ENCODE data around the gene ARHGAP28.

The ARHGAP28 gene

DNA sequence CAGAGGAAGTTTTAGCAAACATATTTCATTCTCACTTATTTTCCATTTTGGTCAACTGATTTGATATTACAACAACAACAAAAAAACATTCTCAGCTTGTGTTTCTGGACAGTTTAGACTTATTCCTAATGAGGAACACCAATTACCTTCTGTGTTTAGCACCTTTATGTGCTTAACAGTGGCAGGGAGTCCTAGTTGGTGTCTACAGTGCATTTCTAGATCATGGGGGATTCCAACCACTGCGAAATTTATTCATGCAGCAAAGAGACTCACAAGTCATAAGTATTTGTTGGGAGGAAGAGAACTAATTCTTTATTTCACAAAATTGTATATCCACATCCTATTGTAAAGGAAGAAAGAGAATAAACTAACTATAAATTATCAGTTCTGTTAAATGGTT is 4.2 kb downstream of the ARHGAP28 start:
- DNase-seq: no peak

DNA sequence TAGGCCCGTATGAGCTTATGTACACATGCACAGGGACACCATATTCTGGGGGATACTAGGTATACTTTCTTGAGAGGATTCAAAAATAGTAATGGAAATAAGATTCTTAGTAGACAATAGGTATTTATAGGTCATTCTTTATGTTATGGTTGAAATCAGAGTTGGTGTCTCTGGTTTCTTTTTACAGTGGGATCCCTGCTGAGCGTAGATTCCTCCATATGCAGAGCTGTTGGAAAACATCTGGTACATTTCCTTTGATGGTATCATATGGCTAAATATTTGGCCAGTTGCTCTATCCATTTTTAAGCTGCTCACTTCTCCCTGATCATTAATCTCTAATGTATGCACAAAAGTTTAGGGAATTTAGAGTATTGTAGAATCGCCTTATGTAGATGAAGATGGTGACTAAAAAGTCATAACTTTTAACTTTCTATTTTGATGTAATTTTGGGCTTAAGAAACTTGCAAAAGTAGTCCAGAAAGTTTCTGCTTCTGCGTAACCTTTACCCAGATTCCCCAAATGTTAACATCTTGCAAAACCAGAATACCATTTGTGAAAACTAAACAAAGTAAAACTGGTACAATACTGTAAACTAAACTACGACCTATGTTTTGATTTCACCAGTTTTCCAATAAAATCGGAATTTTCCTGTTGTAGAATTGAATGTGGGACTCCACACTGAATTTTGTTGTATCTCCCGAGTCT is 5.4 kb downstream of the ARHGAP28 start:
- peak; percentile 66 for DNase-seq

DNA sequence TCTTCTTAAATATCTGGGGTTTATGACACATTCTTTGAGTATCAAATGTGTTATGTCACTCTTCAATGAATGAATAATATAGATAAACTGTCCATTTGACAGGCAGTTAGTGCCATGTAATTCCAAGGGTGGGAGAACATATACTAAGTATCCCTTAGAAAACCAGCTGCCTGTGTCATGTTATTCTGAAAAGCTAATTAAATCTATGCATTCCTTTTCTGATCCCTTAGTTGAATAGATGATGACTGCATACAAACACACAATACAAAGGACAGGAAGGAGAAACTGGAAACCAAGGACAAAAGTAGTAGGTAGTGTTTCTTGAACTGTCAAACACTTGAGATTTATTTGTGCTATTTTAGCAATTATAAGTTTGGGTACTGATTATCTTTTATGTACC is 8.3 kb downstream of the ARHGAP28 start:
- DNase-seq: peak; percentile 37

DNA sequence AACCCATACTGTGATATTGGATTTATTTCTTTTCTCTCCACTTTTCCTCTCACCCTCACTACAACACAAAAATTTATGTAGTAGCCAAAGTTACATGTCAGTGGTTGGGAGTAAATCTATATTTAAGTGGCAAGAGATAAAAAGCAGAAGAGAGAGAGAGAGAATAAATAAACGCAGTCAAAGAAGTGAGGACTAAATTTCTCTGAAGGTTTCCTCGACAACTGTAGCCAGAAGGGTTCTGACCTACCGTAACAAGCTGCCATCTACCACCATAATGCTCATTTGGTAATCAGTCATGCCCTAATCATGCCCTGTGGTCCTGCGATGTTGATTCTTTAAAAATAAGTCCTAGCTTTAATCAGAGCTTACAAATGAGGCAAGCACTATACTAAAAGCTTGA is 9.1 kb downstream of the ARHGAP28 start:
- no peak for DNase-seq

DNA sequence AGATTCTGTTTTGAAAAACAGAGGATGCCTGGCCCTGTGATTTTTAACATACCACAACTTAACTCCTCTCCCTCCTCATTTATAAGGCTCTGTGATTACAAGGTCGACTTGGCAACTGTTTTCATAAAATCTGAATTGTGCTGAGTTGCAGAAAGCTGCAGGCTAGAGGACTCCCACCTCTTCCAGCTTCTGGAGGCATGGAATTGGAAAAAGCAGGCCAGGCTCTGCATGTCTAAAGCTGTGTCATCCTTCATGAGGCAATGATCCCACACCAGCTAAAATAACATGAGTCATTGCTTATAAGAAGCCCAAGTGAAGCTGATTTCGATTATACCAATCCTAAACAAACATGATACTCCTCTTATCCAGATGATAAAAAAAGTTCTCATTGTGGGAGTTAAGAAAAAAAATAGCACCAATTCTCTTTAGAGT is 11.7 kb downstream of the ARHGAP28 start:
- peak; percentile 98 for DNase-seq

DNA sequence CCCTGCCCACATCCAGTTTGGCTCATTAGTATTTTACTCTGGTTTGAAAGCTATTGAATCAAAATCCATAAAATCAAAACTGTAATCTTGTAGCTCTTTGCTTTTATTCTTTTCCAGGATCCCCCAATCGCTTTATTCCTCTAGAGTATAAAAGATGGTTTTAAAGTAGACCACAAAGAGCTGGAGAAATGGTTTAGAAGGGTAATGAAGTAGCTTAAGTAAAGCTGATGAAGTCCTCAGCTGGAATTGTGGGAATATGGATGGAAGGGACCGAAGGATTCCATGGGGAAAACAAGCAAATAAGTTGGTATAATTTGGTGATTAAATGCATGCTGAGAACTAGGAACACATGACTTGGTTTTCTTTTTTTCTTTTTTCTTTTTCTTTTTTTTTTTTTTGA is 12.3 kb downstream of the ARHGAP28 start:
- no peak for DNase-seq

DNA sequence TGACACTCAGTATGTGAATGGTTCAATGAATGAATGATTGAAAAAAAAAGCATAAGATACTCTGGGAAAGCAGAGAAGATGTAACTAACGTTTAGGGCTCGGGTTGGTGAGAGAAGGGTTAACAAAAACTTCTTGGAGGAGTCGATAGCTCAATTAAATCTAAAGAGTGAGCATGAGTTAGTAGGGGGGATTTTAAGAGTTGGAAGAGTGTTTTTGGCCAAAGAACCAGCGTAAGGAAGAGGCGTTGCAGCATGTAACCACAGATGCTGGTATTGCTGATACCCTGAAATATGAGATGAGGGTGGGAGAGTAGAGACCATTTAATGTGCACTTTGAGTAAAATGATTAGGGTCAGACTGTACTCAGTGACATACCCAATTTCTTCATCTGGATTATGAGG is 14.5 kb downstream of the ARHGAP28 start:
- no peak for DNase-seq

DNA sequence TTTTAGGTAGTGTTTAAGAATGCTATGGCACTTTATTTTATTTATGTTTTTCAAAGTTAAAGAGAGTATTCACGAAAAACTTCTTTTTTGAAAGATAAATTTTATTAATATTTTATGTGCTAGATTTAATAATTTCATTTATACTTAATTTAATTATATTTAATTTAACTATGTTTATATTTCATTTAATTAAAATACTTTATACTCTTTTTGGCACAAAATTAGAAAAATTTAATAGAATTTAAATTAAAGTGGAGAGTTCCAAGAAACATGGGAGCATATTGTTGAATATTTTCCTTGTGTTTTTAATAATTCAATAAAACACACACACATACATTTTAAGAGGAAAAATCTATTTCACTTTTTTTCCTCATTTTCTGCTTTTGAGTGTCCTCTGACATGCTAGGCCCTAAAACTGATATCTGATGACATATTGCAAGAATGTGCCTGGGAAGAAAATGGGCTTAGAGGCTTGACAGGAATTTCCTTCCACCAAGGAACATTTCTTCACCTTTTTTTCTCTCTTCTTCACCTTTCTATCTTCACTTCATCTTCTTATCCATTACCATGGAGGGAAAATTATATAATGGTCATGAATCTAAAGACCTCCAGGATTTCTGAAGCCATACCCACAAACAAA is 15.4 kb downstream of the ARHGAP28 start:
- peak; percentile 42 for DNase-seq

DNA sequence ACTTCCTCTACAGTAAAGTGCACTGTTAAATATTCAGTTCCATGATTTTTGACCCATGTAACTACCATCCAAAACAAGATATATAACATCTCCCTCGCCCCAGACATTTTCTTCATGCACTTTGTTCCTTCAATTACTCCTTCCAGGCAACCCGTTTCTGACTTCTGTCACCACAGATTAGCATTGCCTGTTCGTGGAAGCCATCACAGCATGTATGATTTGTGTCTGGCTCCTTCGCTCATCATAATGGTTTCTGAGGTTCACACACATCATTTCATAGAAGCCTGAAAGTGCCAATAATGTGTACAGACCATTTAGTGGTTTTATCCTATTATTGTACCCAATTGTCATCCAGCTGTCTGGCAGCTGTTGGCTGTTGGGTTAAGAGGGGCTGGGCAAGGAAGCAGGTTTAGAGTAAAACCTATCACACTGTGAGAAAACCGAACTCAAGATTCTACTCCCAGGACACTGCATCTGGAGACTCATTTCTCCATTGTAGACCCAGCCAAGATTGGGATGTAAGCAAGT is 16.1 kb downstream of the ARHGAP28 start:
- DNase-seq: no peak

DNA sequence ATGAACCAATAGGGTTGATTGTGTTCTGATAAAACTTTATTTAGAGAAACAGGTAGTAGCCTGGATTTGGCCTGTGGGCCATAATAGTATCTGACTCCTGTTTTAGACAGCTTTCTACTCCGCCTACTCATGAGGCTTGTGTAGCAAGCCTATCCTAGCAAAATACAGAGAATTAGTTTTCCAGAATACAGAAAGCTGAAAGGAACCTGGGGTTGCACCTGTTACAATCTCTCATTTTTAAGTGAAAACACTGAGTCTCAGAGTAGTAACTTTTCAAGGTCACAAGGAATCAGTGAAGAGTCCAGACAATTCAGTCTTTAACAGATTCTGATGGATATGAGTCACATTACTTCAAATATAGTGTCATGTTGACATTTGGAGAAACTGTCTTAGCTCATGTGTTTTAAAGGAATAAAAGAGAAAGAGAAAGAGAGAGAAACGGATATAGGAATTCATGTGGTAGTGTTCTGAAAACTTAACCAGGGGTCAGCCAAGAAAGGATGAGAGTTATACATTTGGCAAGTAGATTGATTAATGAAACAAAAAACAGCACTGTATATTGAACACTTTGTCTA is 17.0 kb downstream of the ARHGAP28 start:
- DNase-seq: peak; percentile 41

DNA sequence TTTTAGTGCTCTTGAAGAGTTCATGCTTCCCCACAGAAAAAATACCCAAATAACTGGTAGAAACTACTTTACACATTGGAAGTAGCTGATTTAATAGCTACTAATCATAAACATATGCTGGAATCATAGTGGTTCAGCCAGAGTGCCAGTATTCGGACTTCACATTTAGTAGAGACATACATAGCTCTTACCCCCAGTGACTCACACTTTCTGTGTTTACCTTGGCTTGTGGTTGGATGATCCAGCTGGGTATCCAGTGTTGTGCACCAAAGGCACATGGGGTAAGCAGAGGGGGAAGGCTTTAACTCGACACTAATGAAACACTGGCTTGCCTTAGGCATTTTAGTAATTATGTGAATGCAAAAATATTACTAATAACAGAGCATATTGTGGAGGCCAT is 18.1 kb downstream of the ARHGAP28 start:
- peak; percentile 98 for DNase-seq

DNA sequence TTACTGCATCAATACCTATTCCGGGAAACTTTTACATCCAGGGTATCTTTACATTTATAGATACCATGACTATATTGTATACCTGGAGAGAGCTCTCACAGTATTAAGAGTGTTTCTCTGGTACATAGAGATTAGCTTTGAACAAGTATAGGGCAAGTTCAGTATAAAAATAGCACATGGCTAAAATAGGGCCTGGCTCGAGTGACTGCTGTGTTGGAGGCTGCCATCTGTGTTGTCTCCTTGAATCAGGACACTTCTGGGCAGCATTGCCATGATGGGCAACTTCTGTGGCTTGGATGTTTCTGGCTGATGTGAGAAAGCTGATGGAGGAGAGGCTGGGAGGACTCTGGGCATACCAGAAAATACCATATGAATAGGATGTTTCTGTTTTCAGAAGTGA is 18.7 kb downstream of the ARHGAP28 start:
- no peak for DNase-seq

DNA sequence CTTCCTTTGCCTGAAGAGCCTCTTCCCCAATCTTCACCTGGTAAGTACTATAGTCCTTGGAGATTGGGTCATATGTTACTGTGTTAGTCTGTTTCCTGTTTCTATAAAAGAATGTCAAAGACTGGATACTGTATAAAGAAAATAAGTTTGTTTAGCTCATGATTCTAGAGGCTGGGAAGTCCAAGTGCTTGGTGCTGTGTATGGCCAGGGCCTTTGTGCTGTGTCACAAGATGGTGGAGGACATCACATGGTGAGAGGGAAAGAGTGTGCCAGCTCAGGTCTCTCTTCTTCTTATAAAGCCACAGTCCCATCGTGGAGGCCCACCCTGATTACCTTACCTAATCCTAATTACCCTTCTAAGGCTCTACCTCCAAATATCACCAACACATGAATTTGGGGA is 20.9 kb downstream of the ARHGAP28 start:
- no peak for DNase-seq

DNA sequence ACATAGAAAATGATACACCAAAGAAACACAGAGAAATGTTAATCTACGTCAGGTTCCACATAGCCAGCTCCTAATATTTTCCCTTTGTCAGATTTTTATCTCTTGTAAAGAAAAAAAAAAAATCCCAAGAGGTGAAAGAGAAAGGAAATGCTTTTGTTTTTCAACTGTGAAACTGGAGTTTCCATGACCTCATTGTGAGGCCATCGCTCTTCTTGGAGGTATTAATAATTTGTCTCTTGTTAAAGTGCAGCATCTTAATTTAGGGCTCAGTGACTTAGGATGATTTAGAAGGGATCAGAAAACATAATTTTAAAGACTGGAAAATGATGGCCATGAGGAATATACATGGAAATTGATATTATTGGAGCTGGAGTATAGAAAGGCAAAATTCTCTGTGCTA is 21.7 kb downstream of the ARHGAP28 start:
- DNase-seq: no peak

DNA sequence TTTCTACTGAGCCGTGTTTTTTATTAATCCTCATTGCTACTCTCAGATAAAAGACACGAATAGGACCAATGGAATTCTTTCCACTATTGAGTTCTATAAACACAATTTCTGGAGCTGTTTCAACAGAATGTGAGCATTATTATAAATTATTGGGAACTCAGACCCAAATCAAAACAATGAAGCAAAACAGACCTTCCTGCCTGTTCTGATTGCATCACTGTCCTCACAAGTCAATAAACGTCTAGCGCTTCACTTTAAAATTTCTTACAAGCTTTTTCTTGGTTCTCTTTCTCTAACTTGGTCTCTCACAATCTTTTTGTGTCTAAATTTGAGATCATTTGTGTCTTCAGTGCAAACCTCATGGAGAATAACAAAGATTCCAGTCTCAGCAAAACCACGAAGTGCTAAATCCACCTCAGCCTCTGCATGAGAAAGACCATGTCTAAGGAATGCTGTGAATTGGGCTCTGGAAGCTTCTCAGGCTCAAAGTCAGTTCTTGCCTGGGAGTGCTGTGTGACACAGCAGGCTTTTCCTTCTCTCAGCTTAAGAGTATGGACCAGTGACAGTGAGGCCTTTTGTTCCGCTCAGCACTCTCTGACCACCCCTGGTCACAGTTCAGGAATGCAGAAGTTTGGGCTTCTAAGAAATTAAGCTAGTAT is 22.8 kb downstream of the ARHGAP28 start:
- peak; percentile 74 for DNase-seq

DNA sequence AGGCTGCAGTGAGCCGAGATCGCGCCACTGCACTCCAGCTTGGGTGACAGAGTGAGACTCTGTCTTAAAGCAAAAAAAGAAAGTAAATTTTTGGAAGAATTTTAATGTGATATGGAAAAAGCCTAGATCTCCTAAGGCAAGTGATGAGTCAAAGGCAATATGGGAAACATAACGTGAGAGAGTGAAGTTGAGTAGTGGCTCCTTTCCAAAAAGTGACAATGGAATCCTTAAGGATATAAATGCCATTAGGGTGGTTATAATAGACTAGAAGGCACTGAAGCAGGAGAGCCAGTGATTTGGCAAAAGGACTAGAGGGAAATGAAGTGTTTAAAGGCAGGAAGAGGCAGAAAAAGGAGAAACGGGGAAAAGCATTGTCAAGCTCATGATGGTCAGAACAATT is 25.6 kb downstream of the ARHGAP28 start:
- peak; percentile 75 for DNase-seq

DNA sequence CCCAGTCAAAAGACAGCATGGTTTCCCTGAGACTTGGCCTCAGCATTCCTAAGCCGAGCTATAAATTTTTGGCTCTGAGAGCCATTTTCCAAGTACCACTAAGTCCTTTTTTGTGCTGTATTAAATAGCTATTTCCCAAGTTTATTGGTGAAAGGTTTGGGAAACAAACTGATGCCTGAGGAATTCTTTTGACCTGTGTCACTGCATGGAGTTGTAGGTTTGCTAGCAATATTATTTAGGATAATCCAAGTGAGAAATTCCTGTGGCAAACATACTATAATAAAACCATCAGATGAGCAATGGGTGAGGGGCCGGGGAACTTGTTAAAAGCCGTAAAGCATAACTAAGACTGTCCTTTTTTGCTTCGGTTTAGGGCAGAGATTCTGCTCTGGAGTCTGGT is 28.4 kb downstream of the ARHGAP28 start:
- peak; percentile 97 for DNase-seq

DNA sequence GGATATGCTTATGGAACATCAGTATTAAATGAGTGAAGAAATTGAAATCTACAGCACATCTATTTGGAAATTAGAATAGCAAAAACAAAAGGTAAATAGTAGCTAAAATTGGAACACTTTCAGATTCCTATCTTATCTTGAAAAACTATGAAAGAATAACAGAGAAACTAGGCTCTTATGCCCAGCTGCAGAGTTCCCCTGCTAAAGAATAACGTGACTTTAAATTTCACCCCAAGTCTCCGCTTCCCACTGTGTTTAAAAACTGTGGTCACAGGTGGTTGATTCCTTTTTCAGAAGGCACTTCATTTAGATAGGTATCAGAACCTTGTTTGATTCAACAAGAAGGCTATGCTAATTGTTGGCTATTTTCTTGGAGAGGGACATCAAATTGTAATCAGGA is 30.1 kb downstream of the ARHGAP28 start:
- DNase-seq: no peak

DNA sequence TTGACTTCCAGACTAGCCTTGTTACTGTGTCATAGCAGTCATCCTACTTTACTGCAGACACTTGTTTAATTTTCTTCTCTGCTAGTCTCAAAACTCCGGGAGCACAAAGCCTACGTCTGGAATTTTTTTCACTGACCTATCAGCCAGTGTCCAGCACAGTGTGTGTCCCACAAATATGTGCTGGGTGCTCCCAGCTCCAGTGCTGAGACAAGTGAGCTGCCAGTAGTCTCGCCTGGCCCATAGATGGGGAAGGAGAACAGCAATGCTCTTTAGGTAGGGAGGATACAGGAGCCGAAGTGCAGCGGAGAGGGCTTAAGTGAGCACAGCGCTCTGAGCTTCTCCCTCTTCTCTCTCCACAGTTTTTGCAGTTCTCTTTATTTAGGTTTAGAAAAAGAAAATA is 34.0 kb downstream of the ARHGAP28 start:
- DNase-seq: no peak

DNA sequence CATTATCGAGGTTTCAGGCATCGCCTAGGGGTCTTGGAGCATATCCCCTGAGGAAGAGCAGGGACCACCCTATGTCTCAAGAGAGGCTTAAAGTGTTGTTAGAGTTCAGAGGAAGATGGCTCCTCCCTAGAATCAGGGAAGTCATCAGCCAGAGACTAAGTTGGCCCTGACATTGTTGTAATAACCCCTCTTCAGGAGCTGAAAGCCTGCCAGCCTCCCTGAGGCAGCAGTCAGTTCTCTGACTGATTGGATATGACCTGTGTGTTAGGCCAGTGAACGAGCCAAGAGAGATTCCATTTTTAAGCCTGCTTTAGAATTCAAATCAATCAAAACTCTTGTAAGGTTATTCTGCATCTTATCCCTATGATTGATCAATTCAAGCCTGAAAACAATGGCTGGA is 34.9 kb downstream of the ARHGAP28 start:
- no peak for DNase-seq

DNA sequence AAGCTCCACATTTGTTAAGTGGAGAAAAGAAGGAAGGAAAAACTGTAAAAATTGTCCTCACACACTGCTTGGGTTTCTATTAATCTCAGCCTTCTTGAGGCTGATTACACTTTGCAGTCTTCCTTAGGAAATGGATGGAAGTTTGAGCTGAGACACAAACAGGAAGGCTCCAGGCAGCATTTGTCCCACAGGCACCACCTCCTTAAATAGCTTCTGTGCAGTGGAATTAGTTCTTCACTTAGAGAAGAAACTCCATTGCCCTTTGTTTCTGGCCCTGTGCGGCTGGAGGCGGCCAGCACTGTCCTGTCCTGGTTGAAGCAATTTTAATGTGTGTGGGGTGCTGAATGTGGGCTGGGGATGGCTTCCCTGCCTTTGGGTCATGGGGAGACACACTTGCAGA is 44.3 kb downstream of the ARHGAP28 start:
- no peak for DNase-seq

DNA sequence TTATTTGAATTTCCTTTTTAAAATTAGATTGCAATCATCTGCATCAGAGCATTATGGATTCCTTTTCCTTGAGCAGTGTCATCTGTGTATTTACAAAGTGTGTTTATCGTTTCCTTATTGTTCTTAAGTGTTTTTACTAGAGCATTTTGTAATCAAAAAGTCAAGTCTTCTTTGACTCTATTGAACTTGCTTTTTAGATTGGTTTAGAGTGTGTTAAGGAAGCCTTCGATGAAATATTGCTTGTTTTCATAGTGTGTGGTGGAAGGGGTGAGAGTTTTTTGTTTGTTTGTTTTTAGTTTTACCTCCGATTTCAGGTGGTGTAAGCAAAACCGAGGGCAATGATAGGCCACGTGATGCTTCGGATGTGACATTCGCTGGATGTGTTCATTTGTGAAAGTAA is 45.7 kb downstream of the ARHGAP28 start:
- DNase-seq: no peak

DNA sequence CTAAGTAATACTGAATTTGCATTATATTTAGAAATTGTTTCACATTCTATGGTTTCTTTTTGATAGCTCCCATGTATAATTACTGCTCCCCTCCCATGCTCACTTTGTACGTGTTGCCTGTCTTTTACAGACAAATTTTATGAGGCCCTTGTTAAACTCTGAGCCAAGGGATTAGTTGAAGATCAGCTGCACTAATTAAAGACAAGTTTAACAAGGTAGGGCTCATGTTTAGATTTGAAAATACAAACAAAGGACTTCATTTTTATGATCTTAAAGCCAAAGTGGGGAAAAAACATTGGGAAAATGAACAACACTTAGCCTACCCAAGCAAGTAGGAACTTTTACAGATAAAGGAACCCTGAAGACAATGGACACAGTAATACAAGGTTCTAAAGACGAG is 46.2 kb downstream of the ARHGAP28 start:
- DNase-seq: no peak

Measured in fibroblast of skin of abdomen (primary cell).